GM23338 (cell line): ENCODE data around the gene NCAPH2. TPM values are rescaled to one million over a fixed set of nuclear protein-coding genes. Genes with fewer than 3 reads are reported as not detected.

ENCODE experiments used
- ATAC-seq: fragments of 200-7000 bp; cut with Tn5 transposase; 3 replicates; pipeline ENCODE4 v1.9.1; 2020
- DNase-seq: peaks from one replicate; pipeline ENCODE4 v3.0.0-alpha.2; 2015; ENCODE audit warnings: low spot score
- H2AFZ ChIP-seq: fragments of 200-600 bp; sonication (generic); 2 replicates; pipeline ENCODE4 v1.8.0; 2016; ENCODE audit warnings: antibody characterized with exemption, mild to moderate bottlenecking, moderate library complexity
- H3F3A ChIP-seq: fragments of 200-600 bp; sonication (generic); replicated peaks from 2 replicates; pipeline ENCODE4 v1.8.0; 2017; ENCODE audit warnings: antibody characterized with exemption, mixed run types, low read depth
- H3K27ac ChIP-seq: fragments of 200-600 bp; sonication (generic); 2 replicates; pipeline ENCODE4 v1.6.1; 2016; ENCODE audit warnings: low read depth
- H3K27me3 ChIP-seq: fragments of 200-600 bp; sonication (generic); 2 replicates; pipeline ENCODE4 v1.8.0; 2016; ENCODE audit warnings: mild to moderate bottlenecking, mixed run types, moderate library complexity; ENCODE audit not compliant: insufficient read depth
- H3K36me3 ChIP-seq: fragments of 200-600 bp; sonication (generic); 2 replicates; pipeline ENCODE4 v1.8.0; 2016; ENCODE audit warnings: mild to moderate bottlenecking; ENCODE audit not compliant: insufficient read depth
- H3K4me1 ChIP-seq: fragments of 200-600 bp; sonication (generic); 2 replicates; pipeline ENCODE4 v1.8.0; 2016; ENCODE audit warnings: mild to moderate bottlenecking, moderate library complexity; ENCODE audit not compliant: insufficient read depth
- H3K4me2 ChIP-seq: fragments of 200-600 bp; sonication (generic); 2 replicates; pipeline ENCODE4 v1.7.1; 2017; ENCODE audit warnings: mixed run types
- H3K4me3 ChIP-seq: fragments of 200-600 bp; sonication (generic); 2 replicates; pipeline ENCODE4 v1.6.1; 2016; ENCODE audit warnings: mixed run types
- H3K79me2 ChIP-seq: fragments of 200-600 bp; sonication (generic); replicated peaks from 2 replicates; pipeline ENCODE4 v1.8.0; 2017; ENCODE audit warnings: mild to moderate bottlenecking; ENCODE audit not compliant: insufficient read depth
- H3K9me2 ChIP-seq: fragments of 200-600 bp; sonication (generic); 2 replicates; pipeline ENCODE4 v1.8.0; 2017; ENCODE audit not compliant: insufficient read depth
- H4K20me1 ChIP-seq: fragments of 200-600 bp; sonication (generic); replicated peaks from 2 replicates; pipeline ENCODE4 v1.8.0; 2017; ENCODE audit warnings: mild to moderate bottlenecking; ENCODE audit not compliant: insufficient read depth
- H3K27ac Mint-ChIP-seq: 2 replicates; pipeline ENCODE4 v1.8.0; 2020; ENCODE audit warnings: inconsistent platforms, mild to moderate bottlenecking, moderate library complexity, mixed read lengths
- H3K27me3 Mint-ChIP-seq: 3 replicates; pipeline ENCODE4 v1.8.0; 2022; ENCODE audit warnings: low read depth, mild to moderate bottlenecking, moderate library complexity, mixed read lengths, inconsistent platforms; ENCODE audit not compliant: insufficient read depth, poor library complexity
- H3K36me3 Mint-ChIP-seq: 3 replicates; pipeline ENCODE4 v1.8.0; 2021; ENCODE audit warnings: low read depth, mild to moderate bottlenecking, inconsistent platforms, moderate library complexity, mixed read lengths
- H3K4me1 Mint-ChIP-seq: 3 replicates; pipeline ENCODE4 v1.8.0; 2020; ENCODE audit warnings: mild to moderate bottlenecking, inconsistent platforms, mixed read lengths
- H3K4me3 Mint-ChIP-seq: 3 replicates; pipeline ENCODE4 v1.8.0; 2021; ENCODE audit warnings: moderate library complexity, mild to moderate bottlenecking, inconsistent platforms, mixed read lengths
- H3K9me3 Mint-ChIP-seq: 3 replicates; pipeline ENCODE4 v1.8.0; 2020; ENCODE audit warnings: moderate library complexity, mild to moderate bottlenecking, inconsistent platforms, mixed read lengths
- CREB1 ChIP-seq: fragments of 250-450 bp; sonication (Bioruptor Pico); IDR thresholded peaks from 2 replicates; pipeline ENCODE4 v1.5.0; 2020; ENCODE audit warnings: low read depth, mild to moderate bottlenecking, moderate library complexity
- CTCF ChIP-seq, 2 experiments: fragments of 200-600 bp in 1 of 2; sonication (generic) in 1 of 2; conservative IDR thresholded peaks; 2 replicates each; pipeline versions ENCODE4 v1.5.1 to v1.6.1; 2016 to 2017; ENCODE audit warnings: antibody characterized with exemption in 2 of 2, low read depth in 2 of 2, mild to moderate bottlenecking in 2 of 2, moderate library complexity in 1 of 2
- ETS1 ChIP-seq: IDR thresholded peaks from 2 replicates; pipeline ENCODE4 v1.6.1; 2016; ENCODE audit warnings: antibody characterized with exemption
- EZH2 ChIP-seq: fragments of 200-600 bp; sonication (generic); IDR thresholded peaks from one replicate; pipeline ENCODE4 v1.8.0; 2017; ENCODE audit warnings: antibody characterized with exemption, mild to moderate bottlenecking, low read depth; ENCODE audit not compliant: unreplicated experiment
- EZH2phosphoT487 ChIP-seq: fragments of 200-600 bp; sonication (generic); IDR thresholded peaks from one replicate; pipeline ENCODE4 v1.8.1; 2018; ENCODE audit warnings: antibody characterized with exemption; ENCODE audit not compliant: unreplicated experiment
- JUNB ChIP-seq: IDR thresholded peaks from one replicate; pipeline ENCODE4 v1.6.1; 2016; ENCODE audit warnings: antibody characterized with exemption; ENCODE audit not compliant: unreplicated experiment
- NANOG ChIP-seq: IDR thresholded peaks from 2 replicates; pipeline ENCODE4 v1.6.1; 2016; ENCODE audit warnings: antibody characterized with exemption, borderline replicate concordance
- POLR2AphosphoS5 ChIP-seq: IDR thresholded peaks from 2 replicates; pipeline ENCODE4 v1.6.1; 2016; ENCODE audit warnings: antibody characterized with exemption, low read depth
- REST ChIP-seq: IDR thresholded peaks from one replicate; pipeline ENCODE4 v1.6.1; 2018; ENCODE audit warnings: antibody characterized with exemption; ENCODE audit not compliant: unreplicated experiment
- STAT1 ChIP-seq: IDR thresholded peaks from one replicate; pipeline ENCODE4 v1.6.1; 2016; ENCODE audit warnings: antibody characterized with exemption; ENCODE audit not compliant: unreplicated experiment
- ZNF114 ChIP-seq: fragments of 250-450 bp; sonication (Bioruptor Pico); IDR thresholded peaks from 2 replicates; pipeline ENCODE4 v1.5.0; 2020; ENCODE audit warnings: mild to moderate bottlenecking, moderate library complexity
- ZNF331 ChIP-seq: fragments of 250-450 bp; sonication (Bioruptor Pico); IDR thresholded peaks from 2 replicates; pipeline ENCODE4 v1.5.0; 2020; ENCODE audit warnings: low read depth, mild to moderate bottlenecking, moderate library complexity
- ZNF462 ChIP-seq: fragments of 250-450 bp; sonication (Bioruptor Pico); IDR thresholded peaks from 2 replicates; pipeline ENCODE4 v1.5.0; 2020; ENCODE audit warnings: mild to moderate bottlenecking, moderate library complexity
- polyA plus RNA-seq: library from polyadenylated mRNA; unstranded; fragments of >200 nt; fragmentation: Nextera tagmentation; extraction: Ambion mirVana; gene quantifications from 2 replicates; pipeline ENCODE4 v1.2.1, GENCODE V29; 2016
- total RNA-seq: library from RNA; depleted of rRNA; stranded (reverse); fragments of >200 nt; shearing (Covaris generic); gene quantifications from 2 replicates; pipeline ENCODE4 v1.2.3, GENCODE V29; 2014

Gene NCAPH2
- total and polyA plus RNA-seq, 2 experiments from 2014 or later, result 52.2 to 76.1 TPM

GRCh38 chr22:50460938-50461337 lies 47.1 kb upstream of the NCAPH2 start:
- peaks cover 6% of the 10 kb centered on the region for H4K20me1 ChIP-seq

More at GRCh38 chr22:50460938-50461337, 47.1 kb upstream of the NCAPH2 start:
- H3K9me3 Mint-ChIP-seq, result no peaks in the 10 kb centered on the region
- Histone ChIP-seq H3K9me2 (no peaks in the 10 kb centered on the region), H3K4me3 (no peak overlapping the region), H2AFZ (no peak overlapping the region), H3F3A (0 out of 2 replicates have a peak, but pooled peaks cover 3% of the 10 kb centered on the region), H3K79me2 (no peaks in the 10 kb centered on the region), H3K4me2 (no peak overlapping the region), H3K4me1 (no peaks in the 10 kb centered on the region), H3K27me3 (no peaks in the 10 kb centered on the region), H3K27ac (no peak overlapping the region), H3K36me3 (no peaks in the 10 kb centered on the region)
- H3K4me3 Mint-ChIP-seq, result no peak overlapping the region
- peaks cover 41% of the 10 kb centered on the region for H3K36me3 Mint-ChIP-seq
- DNase-seq (no peak), ATAC-seq (no peak)
- TF ChIP-seq JUNB, result no peak
- no peak for TF ChIP-seq CREB1 (CRISPR knock-in tag)
- no peak for TF ChIP-seq ZNF331 (CRISPR knock-in tag)
- TF ChIP-seq EZH2phosphoT487, result no peak
- no peak for TF ChIP-seq ZNF114 (CRISPR knock-in tag)
- TF ChIP-seq EZH2, result no peak
- TF ChIP-seq REST, result no peak
- TF ChIP-seq NANOG, result no peak
- TF ChIP-seq ZNF462, result no peak
- TF ChIP-seq POLR2AphosphoS5, result no peak
- TF ChIP-seq ETS1, result no peak
- no peak for TF ChIP-seq STAT1
- no peak for TF ChIP-seq CTCF (conservative IDR thresholded peaks at IDR 0.05; ENCODE audit: low read depth in 2 of 2)
- no peaks in the 10 kb centered on the region; the same call in 2 of the 3 replicates for H3K4me1 Mint-ChIP-seq
- H3K27me3 Mint-ChIP-seq, result peaks cover 10% of the 10 kb centered on the region
- H3K27ac Mint-ChIP-seq, result no peak overlapping the region
